Cardiac fibroblast (primary cell): ENCODE results near the gene DAGLA.

Experiments
- DNase-seq, 2 donors: peaks; one replicate each; pipeline versions ENCODE4 v3.0.0 to v3.0.0-alpha.2; 2010; ENCODE audit warnings: low read depth in 2 of 2
- H3K4me3 ChIP-seq, 2 donors: replicated peaks in 1 of 2; 1 replicate in 1 of 2; 2 replicates in 1 of 2; pipeline ENCODE4 v1.5.1; 2011; ENCODE audit warnings: low read depth in 2 of 2, low read length in 2 of 2, mild to moderate bottlenecking in 2 of 2, moderate library complexity in 1 of 2
- TF ChIP-seq, protein P1 (sequence below): IDR thresholded peaks from one replicate; pipeline ENCODE4 v1.5.1; 2011; ENCODE audit warnings: low read depth, mild to moderate bottlenecking, low read length, inconsistent platforms

DAGLA gene

DNA sequence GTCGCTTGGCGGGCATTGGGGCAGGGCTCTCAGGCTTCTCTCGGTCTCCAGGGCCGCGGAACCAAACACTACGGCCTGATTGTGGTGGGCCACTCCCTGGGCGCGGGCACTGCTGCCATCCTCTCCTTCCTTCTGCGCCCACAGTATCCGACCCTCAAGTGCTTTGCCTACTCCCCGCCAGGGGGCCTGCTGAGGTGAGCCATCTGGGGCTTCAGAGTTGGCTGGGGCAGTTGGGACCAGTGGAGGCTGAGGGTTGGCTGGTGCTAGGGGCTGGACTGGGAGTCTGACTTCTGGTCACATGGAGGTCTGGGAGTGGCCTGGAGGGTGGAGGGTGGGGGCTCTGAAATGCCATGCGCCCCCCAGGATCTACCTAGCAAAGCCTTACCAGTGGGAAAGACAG, 56.9 kb downstream of the DAGLA start:
- DNase-seq: no peak
- TF ChIP-seq, protein P1, sequence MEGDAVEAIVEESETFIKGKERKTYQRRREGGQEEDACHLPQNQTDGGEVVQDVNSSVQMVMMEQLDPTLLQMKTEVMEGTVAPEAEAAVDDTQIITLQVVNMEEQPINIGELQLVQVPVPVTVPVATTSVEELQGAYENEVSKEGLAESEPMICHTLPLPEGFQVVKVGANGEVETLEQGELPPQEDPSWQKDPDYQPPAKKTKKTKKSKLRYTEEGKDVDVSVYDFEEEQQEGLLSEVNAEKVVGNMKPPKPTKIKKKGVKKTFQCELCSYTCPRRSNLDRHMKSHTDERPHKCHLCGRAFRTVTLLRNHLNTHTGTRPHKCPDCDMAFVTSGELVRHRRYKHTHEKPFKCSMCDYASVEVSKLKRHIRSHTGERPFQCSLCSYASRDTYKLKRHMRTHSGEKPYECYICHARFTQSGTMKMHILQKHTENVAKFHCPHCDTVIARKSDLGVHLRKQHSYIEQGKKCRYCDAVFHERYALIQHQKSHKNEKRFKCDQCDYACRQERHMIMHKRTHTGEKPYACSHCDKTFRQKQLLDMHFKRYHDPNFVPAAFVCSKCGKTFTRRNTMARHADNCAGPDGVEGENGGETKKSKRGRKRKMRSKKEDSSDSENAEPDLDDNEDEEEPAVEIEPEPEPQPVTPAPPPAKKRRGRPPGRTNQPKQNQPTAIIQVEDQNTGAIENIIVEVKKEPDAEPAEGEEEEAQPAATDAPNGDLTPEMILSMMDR: no peak

DNA sequence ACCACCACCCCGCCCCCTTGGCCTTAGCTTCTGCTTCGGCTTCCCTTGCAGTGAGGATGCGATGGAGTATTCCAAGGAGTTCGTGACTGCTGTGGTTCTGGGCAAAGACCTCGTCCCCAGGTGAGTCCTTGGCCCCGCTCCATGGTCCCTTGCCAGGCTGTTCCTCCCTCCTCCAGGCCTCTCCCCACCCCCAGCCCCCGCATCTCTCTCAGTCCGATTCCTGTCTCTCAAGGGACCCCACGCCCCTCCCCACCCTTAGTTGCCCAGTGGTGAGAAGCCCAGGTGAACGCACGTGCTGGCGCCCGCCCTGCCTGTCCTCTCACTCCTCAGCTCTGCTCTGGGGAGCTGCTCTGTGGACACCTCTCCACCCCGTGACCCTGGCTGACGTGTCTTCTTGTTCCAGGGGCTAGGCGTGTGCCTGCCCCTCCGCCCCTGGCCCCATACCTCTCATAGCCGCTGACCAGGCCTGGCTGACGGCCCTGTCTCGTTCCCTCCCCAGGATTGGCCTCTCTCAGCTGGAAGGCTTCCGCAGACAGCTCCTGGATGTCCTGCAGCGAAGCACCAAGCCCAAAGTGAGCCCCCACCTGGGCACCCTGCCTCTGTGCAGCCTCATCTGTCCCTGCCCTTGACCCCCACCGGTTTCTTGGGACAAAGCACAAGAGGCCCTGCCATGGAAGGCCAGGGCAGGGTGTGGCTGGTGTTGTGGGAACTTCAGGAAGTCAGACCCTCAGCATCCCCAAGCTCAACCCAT, 57.6 kb downstream of the DAGLA start:
- no peak for DNase-seq
- TF ChIP-seq, protein P1: no peak
- H3K4me3 ChIP-seq: no peak overlapping the region

More for the DNA sequence above, 56.9 kb downstream of the DAGLA start:
- H3K4me3 ChIP-seq: no peak overlapping the region

DNA sequence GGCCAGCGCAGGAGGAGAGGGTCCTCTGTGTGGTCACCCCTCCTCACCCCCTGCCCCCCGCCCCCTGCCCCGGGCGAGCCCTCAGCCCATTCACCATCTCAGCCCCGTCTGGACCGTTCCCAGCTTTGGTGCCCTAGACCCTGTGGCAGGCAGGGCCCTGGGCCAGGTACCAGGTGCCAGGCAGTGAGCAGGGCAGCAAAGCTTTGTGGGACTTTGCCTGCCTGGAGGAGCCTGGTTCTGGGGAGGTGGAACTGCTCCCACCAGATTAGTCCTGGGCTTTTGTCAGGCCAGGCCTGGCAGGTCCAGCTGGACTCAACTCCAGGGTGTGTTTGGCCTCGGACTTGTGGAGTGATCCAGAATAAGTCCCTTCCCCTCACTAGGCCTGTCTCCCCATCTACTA, 58.6 kb downstream of the DAGLA start:
- H3K4me3 ChIP-seq: no peak overlapping the region
- TF ChIP-seq, protein P1: no peak
- DNase-seq: no peak

DNA sequence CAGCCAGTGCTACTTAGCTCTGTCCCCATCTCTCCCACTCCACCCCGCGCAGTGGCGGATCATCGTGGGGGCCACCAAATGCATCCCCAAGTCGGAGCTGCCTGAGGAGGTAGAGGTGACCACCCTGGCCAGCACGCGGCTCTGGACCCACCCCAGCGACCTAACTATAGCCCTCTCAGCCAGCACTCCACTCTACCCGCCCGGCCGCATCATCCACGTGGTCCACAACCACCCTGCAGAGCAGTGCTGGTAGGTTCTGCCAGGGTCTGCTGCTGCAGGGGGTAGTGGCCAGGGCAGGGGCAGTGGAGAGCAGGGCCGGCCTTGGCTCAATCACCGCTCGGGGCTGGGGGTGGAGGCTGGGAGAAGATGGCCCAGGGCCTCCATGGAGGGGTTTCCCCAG, 59.2 kb downstream of the DAGLA start:
- no peak for DNase-seq
- TF ChIP-seq, protein P1: no peak
- no peak overlapping the region for H3K4me3 ChIP-seq

DNA sequence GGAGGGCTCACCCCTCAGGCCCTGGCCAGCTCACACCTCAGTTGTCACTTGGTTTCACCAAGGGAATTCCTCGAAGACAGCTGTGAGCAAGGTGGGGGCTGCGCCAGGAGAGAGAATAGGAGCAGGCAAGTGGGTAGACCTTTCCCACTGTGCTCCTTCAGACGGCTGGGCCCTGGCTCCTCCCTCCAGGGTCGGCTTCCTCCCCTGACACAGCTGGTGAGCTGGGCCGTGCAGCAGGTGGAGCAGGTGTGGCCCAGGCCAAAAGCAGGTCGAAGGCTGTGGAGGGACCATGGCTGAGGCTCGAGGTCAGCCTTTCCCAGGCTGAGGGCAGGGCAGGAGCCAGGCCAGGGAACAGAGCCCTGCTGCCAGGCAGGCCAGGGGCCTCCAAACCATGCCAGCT, 59.8 kb downstream of the DAGLA start:
- no peak overlapping the region for H3K4me3 ChIP-seq
- TF ChIP-seq, protein P1: no peak
- DNase-seq: no peak

DNA sequence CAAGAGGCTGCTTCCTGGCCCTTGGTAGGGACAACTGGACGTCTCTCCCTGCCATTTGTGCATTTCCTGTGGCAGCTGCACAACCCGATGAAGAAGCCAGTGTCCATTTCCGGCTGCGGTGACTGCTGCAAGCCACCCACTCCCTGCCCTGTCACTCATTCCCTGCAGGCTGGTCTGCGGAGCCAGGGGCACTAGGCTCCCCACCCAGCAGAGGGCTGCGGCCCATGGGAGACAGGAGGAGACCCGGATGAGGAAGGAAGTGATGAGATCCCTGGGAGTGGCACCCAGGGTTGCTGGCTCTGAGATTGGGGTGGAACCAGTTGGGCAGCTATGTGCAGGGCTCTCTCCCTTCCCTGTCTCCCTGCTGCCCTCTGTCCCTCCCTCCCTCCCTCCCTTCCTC, 62.2 kb downstream of the DAGLA start:
- TF ChIP-seq, protein P1: no peak
- H3K4me3 ChIP-seq: no peak overlapping the region
- no peak for DNase-seq
